GM21576 (cell line): ENCODE measurements around the gene BAG3.
A peak's percentile ranks its signal among the peaks of the same experiment; 100 is the strongest.

ENCODE experiments used
- ATAC-seq: cut with Tn5 transposase; IDR thresholded peaks from one replicate; pipeline ENCODE4 v1.9.1; 2021; ENCODE audit warnings: mild to moderate bottlenecking, moderate library complexity; ENCODE audit not compliant: unreplicated experiment

The BAG3 gene

GRCh38 chr10:119725828-119726675 lies 74.9 kb downstream of the BAG3 start, which contains the start of gene INPP5F:
INPP5F (plus strand) TSS chr10:119726050; CDS start chr10:119726263, 213 bp downstream.
- ATAC-seq = peak; percentile 83

GRCh38 chr10:119726676-119727261 lies 75.6 kb downstream of the BAG3 start:
- no peak for ATAC-seq
